Body of pancreas (tissue), 4 donors: ENCODE data around the gene GRIK2. TPM values are rescaled to one million over a fixed set of nuclear protein-coding genes. Genes with fewer than 3 reads are reported as not detected.

Experiments
- ATAC-seq: fragments of 150-250 bp; one replicate; pipeline ENCODE4 v1.9.1; 2016
- DNase-seq, 4 donors: peaks; one replicate each; pipeline ENCODE4 v3.0.0-alpha.2; 2019
- H3K27ac ChIP-seq, 4 donors: fragments of 200-600 bp; sonication (generic); 1 replicate in 3 of 4; 2 replicates in 1 of 4; pipeline versions ENCODE4 v1.5.1 to v1.6.1; 2016 to 2019; ENCODE audit warnings: mild to moderate bottlenecking in 1 of 4, mixed read lengths in 1 of 4, moderate library complexity in 1 of 4
- H3K27me3 ChIP-seq, 2 donors: fragments of 200-600 bp; sonication (generic); one replicate each; pipeline ENCODE4 v1.6.0; 2016; ENCODE audit warnings: mild to moderate bottlenecking in 1 of 2
- H3K36me3 ChIP-seq, 2 donors: fragments of 200-600 bp; sonication (generic); replicated peaks in 1 of 2; 2 replicates each; pipeline ENCODE4 v1.5.1; 2016; ENCODE audit warnings: low read depth in 2 of 2; ENCODE audit not compliant: insufficient read depth in 1 of 2
- H3K4me1 ChIP-seq: fragments of 200-600 bp; sonication (generic); one replicate; pipeline ENCODE4 v1.6.0; 2016
- H3K4me3 ChIP-seq, 2 donors: fragments of 200-600 bp; sonication (generic); 1 replicate in 1 of 2; 2 replicates in 1 of 2; pipeline ENCODE4 v1.5.1; 2016 to 2019
- H3K9me3 ChIP-seq, 3 donors: fragments of 200-600 bp; sonication (generic); 1 replicate in 2 of 3; 2 replicates in 1 of 3; pipeline ENCODE4 v1.5.1; 2016
- CTCF ChIP-seq, 7 experiments: fragments of 450-650 bp in 4 of 7; fragments of 200-600 bp in 3 of 7; sonication (generic) in 3 of 7; IDR thresholded peaks; one replicate each; pipeline ENCODE4 v1.5.1; 2016 to 2019; ENCODE audit warnings: antibody characterized with exemption in 7 of 7
- POLR2A ChIP-seq, 3 donors: fragments of 450-650 bp; IDR thresholded peaks; one replicate each; pipeline ENCODE4 v1.6.1; 2016; ENCODE audit warnings: antibody characterized with exemption in 3 of 3, mild to moderate bottlenecking in 2 of 3
- WGBS, 2 donors: methylation state at CpG; one replicate each; pipeline ENCODE4 v1.1.5; 2017; 5-methylcytosine and 5-hydroxymethylcytosine counted together
- intact Hi-C: fragments of 100-400 bp; cut with DNase I; formaldehyde crosslinking; loops from one replicate; pipeline ENCODE4 v1.15.1; 2023
- total RNA-seq, 2 donors: library from RNA; depleted of rRNA; stranded (reverse); fragments of >200 nt; gene quantifications; one replicate each; pipeline ENCODE4 v1.1.0, GENCODE V29; 2016

Gene GRIK2
- total RNA-seq, 2 donors from 2014 or later: 0.52 to 7.9 TPM

GRCh38 chr6:101777646-101778045 is 384.1 kb downstream of the GRIK2 start:
- H3K27me3 ChIP-seq: no peaks in the 10 kb centered on the region
- WGBS, 2 donors: 23 to 25% methylated on average over 2 of the region's 2 CpGs

GRCh38 chr6:101779051-101779844 is 385.7 kb downstream of the GRIK2 start:
- Histone ChIP-seq H3K4me1 (no peaks in the 10 kb centered on the region), H3K27ac (no peak overlapping the region), H3K36me3 (no peaks in the 10 kb centered on the region), H3K4me3 (no peak overlapping the region), H3K27me3 (no peaks in the 10 kb centered on the region), H3K9me3 (no peaks in the 10 kb centered on the region)
- TF ChIP-seq POLR2A (IDR thresholded peaks at IDR 0.05) (no peak), CTCF (IDR thresholded peaks at IDR 0.05) (no peak)
- WGBS, 2 donors: 74 to 84% methylated on average over 1 of the region's 1 CpG
- no peak for ATAC-seq
- no peak for DNase-seq
- intact Hi-C loops: no loop called here

More at GRCh38 chr6:101777646-101778045, 384.1 kb downstream of the GRIK2 start:
- H3K4me3 ChIP-seq: no peak overlapping the region
- H3K36me3 ChIP-seq: no peaks in the 10 kb centered on the region
- no peaks in the 10 kb centered on the region for H3K4me1 ChIP-seq
- no peaks in the 10 kb centered on the region for H3K9me3 ChIP-seq
- ATAC-seq (no peak), DNase-seq (no peak)
- TF ChIP-seq POLR2A (IDR thresholded peaks at IDR 0.05) (no peak), CTCF (IDR thresholded peaks at IDR 0.05) (no peak)
- no peak overlapping the region for H3K27ac ChIP-seq
- intact Hi-C loops: no loop called here

DNA sequence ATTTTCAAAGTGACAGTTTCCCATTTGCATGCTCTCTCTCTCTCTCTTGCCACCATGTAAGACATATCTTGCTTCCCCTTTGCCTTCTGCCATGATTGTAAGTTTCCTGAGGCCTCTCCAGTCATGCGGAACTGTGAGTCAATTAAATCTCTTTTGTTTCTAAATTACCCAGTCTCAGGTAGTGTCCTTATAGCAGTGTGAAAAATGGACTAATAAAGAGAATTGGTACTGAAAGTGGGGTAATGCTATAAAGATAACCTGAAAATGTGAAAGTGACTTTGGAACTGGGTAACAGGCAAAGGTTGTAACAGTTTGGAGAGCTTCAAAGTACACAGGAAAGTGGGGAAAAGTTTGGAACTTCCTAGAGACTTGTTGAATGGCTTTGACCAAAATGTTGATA is 389.8 kb downstream of the GRIK2 start:
- TF ChIP-seq CTCF (IDR thresholded peaks at IDR 0.05) (no peak), POLR2A (IDR thresholded peaks at IDR 0.05) (no peak)
- no peaks in the 10 kb centered on the region for H3K4me1 ChIP-seq
- intact Hi-C loops: no loop called here

GRCh38 chr6:101784094-101784493 is 390.6 kb downstream of the GRIK2 start:
- intact Hi-C loops: no loop called here
- no peak for ATAC-seq
- 47 to 76% methylated on average over 2 of the region's 2 CpGs for WGBS, 2 donors

More for the DNA sequence above, 389.8 kb downstream of the GRIK2 start:
- Histone ChIP-seq H3K4me3 (no peak overlapping the region), H3K27me3 (no peaks in the 10 kb centered on the region), H3K27ac (no peak overlapping the region), H3K9me3 (no peaks in the 10 kb centered on the region), H3K36me3 (no peaks in the 10 kb centered on the region)
- no peak for ATAC-seq
- no peak for DNase-seq
- 87 to 92% methylated on average over 1 of the region's 1 CpG for WGBS, 2 donors

More at GRCh38 chr6:101784094-101784493, 390.6 kb downstream of the GRIK2 start:
- Histone ChIP-seq H3K36me3 (no peaks in the 10 kb centered on the region), H3K9me3 (no peaks in the 10 kb centered on the region), H3K27me3 (no peaks in the 10 kb centered on the region), H3K4me3 (no peak overlapping the region), H3K4me1 (no peaks in the 10 kb centered on the region), H3K27ac (no peak overlapping the region)
- TF ChIP-seq CTCF (IDR thresholded peaks at IDR 0.05) (no peak), POLR2A (IDR thresholded peaks at IDR 0.05) (no peak)
- DNase-seq: no peak
